ENCODE results near the gene KIN.

DNA sequence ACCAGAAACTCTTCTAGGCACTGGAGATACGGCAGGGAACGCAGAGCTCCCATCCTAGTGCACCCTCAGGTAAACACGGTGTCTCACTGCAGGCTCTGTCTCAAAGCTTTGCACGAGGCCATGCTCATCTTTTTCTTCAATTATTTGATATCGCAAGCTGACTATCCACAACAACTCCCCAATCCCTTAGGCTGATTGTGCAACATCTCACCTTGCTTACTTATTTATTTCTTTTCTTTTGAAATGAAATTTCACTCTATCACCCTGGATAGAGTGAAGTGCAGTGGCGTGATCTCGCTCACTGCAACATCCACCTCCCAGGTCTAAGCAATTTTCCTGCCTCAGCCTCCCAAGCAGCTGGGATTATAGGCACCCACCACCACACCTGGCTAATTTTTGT lies 72.3 kb downstream of the KIN start:
- TF ChIP-seq, protein P1, sequence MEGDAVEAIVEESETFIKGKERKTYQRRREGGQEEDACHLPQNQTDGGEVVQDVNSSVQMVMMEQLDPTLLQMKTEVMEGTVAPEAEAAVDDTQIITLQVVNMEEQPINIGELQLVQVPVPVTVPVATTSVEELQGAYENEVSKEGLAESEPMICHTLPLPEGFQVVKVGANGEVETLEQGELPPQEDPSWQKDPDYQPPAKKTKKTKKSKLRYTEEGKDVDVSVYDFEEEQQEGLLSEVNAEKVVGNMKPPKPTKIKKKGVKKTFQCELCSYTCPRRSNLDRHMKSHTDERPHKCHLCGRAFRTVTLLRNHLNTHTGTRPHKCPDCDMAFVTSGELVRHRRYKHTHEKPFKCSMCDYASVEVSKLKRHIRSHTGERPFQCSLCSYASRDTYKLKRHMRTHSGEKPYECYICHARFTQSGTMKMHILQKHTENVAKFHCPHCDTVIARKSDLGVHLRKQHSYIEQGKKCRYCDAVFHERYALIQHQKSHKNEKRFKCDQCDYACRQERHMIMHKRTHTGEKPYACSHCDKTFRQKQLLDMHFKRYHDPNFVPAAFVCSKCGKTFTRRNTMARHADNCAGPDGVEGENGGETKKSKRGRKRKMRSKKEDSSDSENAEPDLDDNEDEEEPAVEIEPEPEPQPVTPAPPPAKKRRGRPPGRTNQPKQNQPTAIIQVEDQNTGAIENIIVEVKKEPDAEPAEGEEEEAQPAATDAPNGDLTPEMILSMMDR (IDR thresholded peaks at IDR 0.05): no peak
- TF ChIP-seq EZH2phosphoT487 (IDR thresholded peaks at IDR 0.05): no peak
